HG02981 (cell line): ENCODE measurements around the gene TMEM91.
"Not testable (repeated sequence)": the region's sequence is repeated elsewhere in the genome, so short reads cannot be mapped to it uniquely, and the experiment has no call there.

Experiments used
- ATAC-seq: cut with Tn5 transposase; IDR thresholded peaks from one replicate; pipeline ENCODE4 v1.9.1; 2021; ENCODE audit warnings: mild to moderate bottlenecking, moderate library complexity; ENCODE audit not compliant: unreplicated experiment

The TMEM91 gene

DNA sequence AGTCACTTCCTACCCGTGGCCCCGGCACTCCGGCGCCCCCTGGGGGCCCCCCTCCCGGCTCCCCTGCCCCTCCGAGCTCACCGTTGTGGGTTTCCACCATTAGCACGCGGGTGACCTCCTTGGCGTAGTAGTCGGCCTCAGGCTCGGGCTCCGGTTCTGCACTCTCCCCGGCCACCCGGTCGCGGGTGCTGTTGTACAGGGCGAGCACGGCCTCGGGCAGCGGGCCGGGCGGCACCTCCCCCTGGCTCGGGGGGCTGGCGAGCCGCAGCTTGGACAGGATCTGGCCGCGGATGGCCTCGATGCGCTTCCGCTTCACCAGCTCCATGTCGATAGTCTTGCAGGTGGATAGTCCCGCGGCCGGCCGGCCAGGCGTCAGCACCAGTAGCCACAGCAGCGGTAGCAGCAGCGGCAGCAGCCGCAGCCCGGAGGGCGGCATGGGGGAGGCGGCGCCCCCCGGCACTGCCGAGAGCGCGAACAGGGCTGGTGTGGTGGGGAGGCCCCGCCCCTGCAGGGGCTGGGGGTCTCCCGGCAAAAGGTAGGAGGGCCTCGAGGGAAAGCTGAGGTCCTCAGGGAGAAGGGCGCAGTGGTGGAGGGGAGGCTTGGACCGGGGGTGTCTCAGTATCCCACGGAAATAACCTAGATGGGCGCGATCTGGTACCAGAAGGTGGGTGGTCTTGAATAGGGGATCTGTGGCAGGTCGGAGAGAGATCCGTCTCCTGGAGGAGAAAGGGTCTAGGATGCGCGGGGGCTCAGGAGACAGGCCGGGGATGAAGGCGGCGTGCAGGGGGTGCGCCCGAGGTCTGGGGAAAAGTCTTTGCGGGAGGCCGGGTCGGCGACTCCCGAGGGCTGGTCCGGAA is 23.5 kb upstream of the TMEM91 start:
- no peak for ATAC-seq

DNA sequence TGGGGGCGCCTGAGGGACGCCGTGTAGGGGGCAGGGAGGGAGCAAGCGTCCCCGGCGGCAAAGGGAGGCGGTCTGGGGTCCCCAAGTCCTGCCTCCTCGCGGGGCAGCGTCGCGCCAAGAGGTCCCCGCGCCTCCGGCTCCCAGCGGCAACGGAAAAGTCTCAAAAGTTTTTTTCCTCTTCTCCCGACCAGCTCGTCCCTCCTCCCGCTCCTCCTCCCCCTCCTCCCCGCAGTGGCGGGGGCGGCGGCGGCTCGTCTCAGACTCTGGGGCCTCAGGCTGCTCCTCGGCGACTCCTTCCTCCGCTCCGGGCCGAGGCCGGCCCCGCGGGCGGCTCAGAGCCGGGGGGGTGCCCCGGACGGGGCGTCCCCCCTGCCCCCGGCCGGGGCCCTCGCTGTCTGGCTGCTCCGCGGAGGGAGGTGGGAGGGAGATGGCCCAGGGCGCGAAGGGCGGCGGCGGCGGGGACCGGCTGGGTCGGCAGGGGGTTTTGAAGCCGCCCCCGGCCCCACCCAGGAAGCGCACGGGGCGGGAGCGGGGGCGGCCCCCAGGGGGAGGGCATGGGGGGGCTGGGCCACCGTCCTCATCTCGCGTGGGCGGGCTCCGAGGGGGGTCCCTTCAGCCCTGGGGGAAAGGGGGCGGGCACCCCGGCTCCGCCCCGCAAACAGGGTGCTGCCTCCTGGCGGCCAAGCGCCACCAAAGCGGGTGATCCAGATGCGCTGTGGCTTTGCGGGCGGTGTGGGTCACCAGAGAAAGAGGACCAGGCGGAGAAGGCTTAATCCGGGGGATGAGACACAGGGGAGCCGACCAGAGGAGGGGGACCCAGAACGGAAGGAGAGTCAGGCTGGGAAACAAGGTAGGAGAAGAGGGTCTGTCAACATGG is 22.6 kb upstream of the TMEM91 start, which contains the start of gene TGFB1:
Gene TGFB1 (minus strand): TSS at position 457 of the 877 bp plus-strand sequence. CDS start 878 bp downstream, outside the sequence.
- peak; percentile 40 for ATAC-seq

DNA sequence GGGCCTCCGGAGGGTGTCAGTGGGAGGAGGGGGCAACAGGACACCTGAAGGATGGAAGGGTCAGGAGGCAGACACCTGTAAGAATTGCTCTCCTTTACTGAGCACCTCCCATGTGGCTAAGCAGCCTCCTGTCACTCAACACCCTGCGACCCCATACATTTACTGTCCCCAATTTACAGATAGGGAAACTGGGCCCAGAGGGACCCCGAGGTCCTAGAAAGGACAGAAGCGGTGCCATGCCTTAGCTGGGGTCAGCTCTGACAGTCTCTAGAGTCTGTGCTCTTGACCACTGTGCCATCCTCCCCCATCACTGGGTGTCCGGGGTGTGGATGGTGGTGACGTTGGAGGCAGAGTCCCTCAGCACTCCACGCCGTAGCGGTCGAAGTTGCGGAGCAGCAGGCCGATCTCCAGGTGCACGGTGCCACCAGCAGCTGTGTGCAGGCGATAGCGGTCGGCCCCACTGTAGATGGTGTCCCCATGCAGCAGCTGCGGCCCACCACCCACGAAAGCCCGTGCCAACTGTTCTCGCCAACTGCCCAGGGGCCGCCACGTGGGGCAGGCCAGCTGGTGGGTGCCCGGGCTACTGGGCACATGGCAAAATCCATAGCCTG is 21.9 kb upstream of the TMEM91 start:
- no peak for ATAC-seq

DNA sequence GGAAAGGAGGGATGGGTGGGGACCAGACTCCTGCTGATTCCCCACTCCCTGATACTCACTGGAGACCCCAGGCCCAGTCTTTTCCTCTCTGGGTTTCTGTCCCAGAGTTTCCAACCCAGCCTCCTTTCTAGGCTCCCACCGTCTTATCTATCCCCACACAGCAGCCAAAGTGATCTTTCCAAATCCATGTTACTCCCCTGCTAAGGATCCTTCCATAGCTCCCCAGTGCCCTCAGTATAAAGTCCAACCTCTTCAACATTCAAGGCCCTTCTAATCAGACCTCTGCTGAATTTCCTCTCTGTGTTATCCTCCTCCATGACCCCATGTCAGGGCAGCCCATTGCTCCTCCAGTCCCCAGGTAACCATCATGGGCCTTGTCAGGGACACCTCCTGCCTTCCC is 21.3 kb upstream of the TMEM91 start:
- no peak for ATAC-seq

DNA sequence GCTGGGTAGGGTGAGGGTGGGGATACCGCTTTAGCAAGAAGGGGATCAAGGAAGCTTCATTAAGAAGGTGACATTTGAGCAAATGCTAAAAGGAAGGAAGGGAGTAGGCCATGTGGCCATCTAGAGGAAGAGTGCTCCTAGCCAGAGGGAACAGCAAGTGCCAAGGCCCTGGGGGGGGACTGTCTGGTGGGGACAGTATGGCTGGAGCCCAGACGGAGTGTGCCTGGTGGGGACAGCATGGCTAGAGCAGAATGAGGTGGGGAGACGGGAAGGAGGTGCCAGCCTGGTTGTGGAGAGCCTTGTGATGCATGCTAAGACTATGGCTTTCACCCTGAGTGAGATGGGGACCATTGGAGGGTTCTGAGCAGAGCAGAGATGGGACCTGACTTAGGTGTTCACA is 20.5 kb upstream of the TMEM91 start:
- ATAC-seq, result no peak

DNA sequence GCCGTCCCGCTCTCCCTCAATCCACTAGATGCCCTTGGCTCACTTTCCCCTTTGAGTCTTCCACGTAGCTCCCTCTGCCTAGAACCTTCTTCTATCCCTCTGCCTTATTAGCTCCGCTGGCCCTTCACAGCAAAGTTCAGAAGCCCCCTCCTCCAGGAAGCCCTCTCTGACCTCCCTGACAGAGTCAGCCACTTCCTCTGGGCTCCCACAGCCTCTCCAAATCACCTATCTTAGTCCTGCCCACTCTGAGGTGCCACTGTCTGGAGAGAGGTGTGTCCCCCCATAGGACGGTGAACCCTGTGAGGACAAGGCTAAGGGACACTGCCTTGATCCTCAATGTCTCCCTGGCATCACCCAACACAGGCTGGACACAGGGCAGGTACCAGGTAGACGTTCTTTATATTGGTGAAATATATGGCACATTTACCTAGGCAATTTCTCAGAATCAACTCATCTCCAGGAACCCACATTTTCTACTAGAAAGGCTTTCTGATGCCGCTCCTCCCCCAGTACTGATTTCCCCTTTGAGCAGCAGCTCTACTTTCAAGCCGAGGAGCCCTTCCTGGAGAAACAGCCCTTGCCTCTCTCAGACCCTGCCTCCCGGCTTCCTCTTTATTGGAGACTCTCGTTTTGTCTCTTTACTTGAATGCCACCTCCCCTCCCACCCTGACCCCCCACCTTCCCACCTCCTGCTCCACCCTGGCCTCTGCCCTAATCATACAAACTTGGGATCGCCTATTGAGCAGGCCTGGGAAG is 19.2 kb upstream of the TMEM91 start:
- ATAC-seq, result no peak

DNA sequence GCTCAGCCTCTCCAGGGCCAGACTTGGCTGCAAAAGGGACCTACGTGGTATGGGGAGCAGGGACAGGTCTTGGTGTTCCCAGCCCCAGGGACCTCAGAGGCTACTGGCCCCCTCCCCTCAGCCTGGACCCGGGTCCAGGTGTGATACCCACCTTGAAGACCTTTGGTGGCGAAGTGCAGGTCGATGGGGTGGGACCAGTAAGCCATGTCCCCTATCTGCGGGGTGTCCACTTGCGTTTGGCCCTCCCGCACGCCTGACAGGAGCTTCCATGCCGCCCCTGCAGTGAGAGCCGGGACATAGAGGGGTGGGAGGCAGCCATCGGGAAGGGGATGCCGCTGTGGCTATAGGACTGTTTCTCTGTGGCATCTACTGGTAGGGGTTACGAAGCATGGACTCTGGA is 18.6 kb upstream of the TMEM91 start:
- ATAC-seq, result no peak

DNA sequence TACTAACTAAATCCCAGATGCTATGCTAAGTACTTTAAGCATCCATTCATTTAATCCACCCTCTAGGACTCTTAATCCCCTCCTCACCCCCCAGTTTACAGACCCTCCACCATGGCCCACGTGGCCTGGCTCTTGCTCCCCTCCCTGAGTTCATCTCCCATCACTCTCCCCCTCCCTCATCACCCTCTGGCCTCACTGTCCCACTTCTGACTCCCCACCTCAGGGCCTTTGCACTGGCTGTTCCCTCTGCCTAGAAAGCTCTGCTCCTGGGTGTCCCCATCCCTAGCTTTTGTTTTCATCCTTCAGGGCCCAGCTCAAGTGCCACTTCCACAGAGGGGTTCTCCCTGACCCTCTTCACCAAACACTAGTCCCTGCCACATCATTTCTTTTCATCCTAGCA is 16.6 kb upstream of the TMEM91 start:
- ATAC-seq, result no peak

DNA sequence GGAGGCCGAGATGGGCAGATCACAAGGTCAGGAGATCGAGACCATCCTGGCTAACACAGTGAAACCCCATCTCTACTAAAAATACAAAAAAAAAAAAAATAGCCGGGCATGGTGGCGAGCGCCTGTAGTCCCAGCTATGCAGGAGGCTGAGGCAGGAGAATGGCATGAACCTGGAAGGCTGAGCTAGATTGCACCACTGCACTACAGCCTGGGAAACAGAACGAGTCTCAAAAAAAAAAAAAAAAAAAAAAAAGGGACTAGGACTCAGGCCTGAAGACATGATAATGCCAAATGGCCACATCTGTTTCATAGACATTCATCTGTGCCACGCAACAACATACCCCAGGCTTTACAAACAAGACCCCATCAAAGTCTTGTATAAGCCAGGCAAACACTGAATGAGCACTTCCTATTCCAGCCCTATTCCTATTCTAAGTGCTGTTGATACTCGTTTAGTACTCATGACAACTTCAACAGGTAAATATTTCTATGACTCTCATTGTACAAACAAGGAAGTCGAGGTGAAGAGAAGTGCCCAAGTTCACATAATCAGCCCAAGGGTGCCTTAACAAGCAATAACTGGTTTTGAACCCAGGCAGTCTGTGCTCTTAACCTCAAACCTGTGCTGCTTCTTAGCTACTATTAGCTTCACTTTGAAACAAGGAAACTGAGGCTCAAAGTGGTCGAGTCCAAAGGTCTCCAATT is 14.0 kb upstream of the TMEM91 start:
- ATAC-seq, result no peak

DNA sequence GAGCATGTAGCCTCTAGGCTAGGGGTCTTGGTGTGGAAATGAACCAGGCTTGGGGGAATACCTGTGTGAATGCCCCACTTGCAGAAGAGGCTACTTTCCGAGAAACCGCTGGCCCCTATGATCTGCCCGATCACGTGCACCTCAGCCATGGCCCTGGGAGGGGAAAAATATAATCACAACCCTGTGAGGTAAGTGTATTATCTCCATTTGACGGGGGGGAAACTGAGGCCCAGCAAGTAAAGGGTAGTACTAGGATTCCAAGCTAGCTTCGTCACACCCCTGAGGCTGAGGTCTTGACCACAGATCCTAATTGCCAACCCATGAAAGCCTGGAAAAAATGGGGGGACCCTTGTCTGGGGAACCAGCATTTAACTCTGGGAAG is 13.0 kb upstream of the TMEM91 start:
- ATAC-seq, result no peak

DNA sequence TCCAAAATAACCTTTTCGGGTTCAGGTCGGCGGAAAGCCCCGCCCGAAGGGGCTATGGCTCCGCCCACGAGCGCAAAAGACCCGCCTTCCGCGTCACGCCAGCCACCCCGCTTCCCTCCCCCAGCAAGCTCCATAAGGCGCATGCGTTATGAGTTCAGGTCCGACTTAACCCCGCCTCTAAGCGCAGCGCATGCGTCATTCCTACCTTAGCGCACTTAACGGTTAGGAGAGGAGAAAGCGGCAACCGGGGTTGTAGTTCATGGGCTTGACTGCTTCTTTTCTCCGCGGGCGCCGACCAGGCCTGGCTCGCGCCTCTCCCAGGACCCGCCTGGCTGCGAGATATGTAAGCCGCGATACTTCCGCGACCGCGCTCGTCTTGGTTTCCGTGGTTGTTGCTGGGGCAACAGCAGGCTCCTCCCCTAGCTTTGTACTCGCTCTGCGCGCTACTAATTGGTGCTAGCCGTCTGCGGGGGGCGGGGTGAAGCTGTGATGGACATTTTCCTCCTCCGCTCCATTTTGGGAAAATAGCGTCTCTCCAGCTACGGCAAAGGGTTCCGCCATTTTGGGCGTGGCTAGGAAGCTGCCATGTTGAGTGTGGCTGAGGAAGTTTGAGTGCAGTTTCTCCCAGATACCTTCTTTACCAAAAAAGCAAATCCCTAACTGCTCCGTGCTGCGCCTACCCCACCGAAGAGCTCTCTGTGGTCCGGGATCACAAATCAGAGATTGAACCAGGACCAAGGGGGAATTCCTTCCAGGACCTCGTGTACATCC is 12.4 kb upstream of the TMEM91 start, which contains the start of gene B9D2:
Gene B9D2 (minus strand): TSS at position 397 of the 771 bp plus-strand sequence. CDS start 630 bp downstream, outside the sequence.
- ATAC-seq, result peak; percentile 71

DNA sequence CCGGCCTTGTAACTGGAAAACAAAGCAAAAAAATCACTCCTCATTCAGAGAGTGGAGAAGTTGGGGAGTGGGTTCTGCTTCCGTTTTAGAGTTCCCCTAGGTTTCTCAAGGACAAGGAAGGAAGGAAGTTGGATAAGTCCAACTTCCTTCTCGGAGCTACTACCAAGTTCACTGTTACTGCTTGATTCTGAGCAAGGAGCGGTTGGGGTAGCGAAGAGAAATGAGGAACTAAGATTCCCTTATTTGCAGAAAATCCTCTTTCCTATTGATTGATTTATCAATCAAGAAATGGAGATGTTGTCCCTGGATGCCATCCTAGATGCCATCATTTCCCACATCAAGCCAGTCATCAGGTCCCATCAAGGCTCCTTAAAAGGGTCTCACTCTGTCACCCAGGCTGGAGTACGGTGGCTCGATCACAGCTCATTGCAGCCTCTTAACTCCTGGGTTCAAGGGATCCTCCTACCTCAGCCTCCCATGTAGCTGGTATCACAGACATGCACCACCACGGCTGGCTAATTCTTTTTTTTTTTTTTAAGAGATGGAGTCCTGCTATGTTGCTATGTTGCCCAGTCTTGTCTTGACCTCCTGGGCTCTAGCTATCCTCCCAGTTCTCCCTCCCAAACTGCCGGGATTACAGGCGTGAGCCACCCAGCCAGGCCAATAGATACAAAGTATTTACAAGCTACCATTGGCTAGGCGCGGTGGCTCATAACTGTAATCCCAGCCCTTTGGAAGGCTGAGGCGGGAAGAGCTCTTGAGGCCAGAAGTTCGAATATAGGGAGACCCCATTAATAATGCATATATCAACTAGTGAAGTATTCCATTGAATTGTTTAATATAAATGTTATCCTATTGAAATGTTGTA is 11.6 kb upstream of the TMEM91 start:
- ATAC-seq, result no peak

DNA sequence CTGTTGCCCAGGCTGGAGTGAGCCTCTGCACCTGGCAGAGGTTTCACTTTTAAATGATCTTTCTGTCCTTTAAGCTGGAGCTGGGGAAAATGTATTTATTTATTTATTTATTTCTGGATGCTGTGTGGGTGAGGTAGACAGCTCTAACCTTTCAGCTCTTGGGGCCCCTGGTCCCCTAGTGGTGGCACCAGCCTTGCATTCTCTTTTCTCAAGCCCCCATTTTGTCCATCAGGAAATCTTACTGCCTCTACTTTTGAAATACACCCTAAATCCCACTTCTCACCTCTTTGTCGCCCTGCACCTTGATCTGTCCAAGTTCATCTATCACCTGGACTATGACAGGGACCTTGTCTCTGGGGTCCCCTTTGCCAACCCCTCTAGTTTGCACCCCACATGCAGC is 10.2 kb upstream of the TMEM91 start:
- no peak for ATAC-seq

DNA sequence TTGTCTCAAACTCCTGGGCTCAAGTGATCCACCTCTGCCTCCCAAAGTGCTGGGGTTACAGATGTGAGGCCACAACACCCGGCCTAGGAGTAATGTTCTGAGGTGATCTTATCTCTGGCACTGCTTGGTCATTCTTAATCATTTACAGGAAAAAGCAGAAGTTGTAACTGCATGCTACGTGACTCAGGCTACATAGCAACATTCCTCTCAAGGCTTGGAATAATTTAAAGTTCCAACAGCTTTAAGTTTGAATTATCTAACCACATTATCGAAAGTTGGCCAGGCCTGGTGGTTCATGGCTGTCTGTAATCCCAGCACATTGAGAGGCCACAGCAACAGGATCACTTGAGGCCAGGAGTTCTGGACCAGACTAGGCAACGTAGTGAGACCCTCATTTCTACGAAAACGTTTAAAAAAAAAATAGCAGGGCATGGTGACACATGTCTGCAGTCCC is 8.5 kb upstream of the TMEM91 start:
- no peak for ATAC-seq

DNA sequence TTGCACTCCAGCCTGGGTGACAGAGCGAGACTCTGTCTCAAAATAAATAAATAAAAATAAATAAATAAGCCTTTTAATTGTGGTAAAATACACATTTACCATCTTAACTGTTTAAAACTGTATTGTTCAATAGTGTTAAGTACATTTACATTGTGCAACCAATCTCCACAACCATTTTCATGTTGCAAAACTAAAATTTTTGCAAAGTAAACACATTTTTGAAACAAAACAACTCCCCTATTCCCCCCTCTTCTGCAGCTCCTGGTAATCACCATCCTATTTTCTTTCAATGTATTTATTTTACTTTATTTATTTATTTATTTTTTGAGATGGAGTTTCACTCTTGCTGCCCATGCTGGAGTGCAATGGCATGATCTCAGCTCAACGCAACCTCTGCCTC is 6.6 kb upstream of the TMEM91 start:
- no peak for ATAC-seq

DNA sequence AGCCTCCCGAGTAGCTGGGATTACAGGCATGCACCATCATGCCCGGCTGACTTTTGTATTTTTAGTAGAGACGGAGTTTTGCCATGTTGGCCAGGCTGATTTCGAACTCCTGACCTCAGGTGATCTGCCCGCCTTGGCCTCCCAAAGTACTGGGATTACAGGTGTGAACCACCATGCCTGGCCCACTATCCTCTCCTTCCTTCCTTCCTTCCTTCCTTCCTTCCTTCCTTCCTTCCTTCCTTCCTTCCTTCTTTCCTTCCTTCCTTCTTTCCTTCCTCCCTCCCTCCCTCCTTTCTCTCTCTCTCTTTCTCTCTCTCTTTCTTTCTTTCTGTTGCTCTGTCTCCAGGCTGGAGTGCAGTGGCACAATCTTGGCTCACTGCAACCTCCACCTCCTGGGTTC is 5.2 kb upstream of the TMEM91 start:
- not testable (repeated sequence) for ATAC-seq

DNA sequence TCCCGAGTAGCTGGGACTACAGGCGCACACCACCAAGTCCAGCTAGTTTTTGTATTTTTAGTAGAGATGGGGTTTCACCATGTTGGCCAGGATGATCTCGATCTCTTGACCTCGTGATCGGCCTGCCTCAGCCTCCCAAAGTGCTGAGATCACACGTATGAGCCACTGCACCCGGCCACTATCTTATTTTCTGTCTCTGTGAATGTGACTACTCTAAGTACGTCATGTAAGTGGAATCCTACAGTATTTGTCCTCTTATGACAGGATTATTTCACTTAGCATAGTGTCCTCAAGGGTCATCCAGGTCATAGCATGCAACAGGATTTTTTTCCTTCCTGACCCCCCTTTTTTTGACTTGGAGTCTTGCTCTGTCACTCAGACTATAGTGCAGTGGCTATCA is 4.8 kb upstream of the TMEM91 start:
- no peak for ATAC-seq

DNA sequence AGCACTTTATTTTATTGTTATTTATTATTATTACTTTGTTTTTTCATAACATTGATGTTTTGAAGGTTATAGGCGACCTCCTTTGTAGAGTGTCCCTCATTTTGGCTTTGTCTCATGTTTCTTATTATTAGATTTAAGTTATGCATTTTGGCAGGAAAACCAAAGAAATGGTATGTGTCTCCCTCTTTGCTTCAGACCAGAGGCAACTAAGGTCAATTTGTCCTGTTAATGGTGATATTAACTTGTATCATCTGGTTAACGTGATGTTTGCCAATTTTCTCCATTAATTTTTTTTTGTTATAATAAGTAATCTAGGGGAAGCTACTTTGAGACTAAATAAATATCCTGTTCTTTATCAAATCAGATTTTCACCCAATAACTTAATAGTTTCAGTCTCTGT is 3.8 kb upstream of the TMEM91 start:
- ATAC-seq, result no peak
